Upper lobe of left lung (tissue), 6 donors: ENCODE measurements around the gene CDH11. TPM values are rescaled to one million over a fixed set of nuclear protein-coding genes. Genes with fewer than 3 reads are reported as not detected.

Source experiments
- ATAC-seq, 2 donors: fragments of 200-7000 bp; cut with Tn5 transposase; one replicate each; pipeline ENCODE4 v1.9.1; 2022; ENCODE audit warnings: mild to moderate bottlenecking in 2 of 2, moderate library complexity in 2 of 2; ENCODE audit not compliant: low FRiP score in 2 of 2
- DNase-seq, 2 donors: peaks; one replicate each; pipeline ENCODE4 v3.0.0-alpha.2; 2019 to 2020
- H3K27ac ChIP-seq, 4 donors: fragments of 200-600 bp; sonication (generic); one replicate each; pipeline ENCODE4 v1.5.1; 2016 to 2019
- H3K27me3 ChIP-seq, 4 donors: fragments of 200-600 bp; sonication (generic); one replicate each; pipeline ENCODE4 v1.5.1; 2017 to 2019
- H3K36me3 ChIP-seq, 4 donors: fragments of 200-600 bp; sonication (generic); one replicate each; pipeline ENCODE4 v1.5.1; 2016 to 2019
- H3K4me1 ChIP-seq, 4 donors: fragments of 200-600 bp; sonication (generic); one replicate each; pipeline ENCODE4 v1.5.1; 2018 to 2019
- H3K4me3 ChIP-seq, 4 donors: fragments of 200-600 bp; sonication (generic); one replicate each; pipeline ENCODE4 v1.5.1; 2017 to 2019; ENCODE audit warnings: mild to moderate bottlenecking in 2 of 4, moderate library complexity in 1 of 4
- H3K9me3 ChIP-seq, 4 donors: fragments of 200-600 bp; sonication (generic); one replicate each; pipeline ENCODE4 v1.5.1; 2018 to 2019
- EP300 ChIP-seq, 4 donors: sonication (generic); formaldehyde crosslinking; IDR thresholded peaks; one replicate each; pipeline ENCODE4 v1.5.1; 2017; ENCODE audit warnings: antibody characterized with exemption in 4 of 4, control low read depth in 2 of 4
- POLR2A ChIP-seq, 4 donors: fragments of 450-650 bp; IDR thresholded peaks; one replicate each; pipeline ENCODE4 v1.5.1; 2016 to 2017; ENCODE audit warnings: antibody characterized with exemption in 4 of 4, mild to moderate bottlenecking in 2 of 4
- POLR2AphosphoS5 ChIP-seq, 2 donors: sonication (generic); formaldehyde crosslinking; IDR thresholded peaks; one replicate each; pipeline ENCODE4 v1.5.1; 2017; ENCODE audit warnings: antibody characterized with exemption in 2 of 2
- WGBS, 2 donors: methylation state at CpG; one replicate each; pipeline ENCODE4 v1.1.5; 2017 to 2018; 5-methylcytosine and 5-hydroxymethylcytosine counted together
- total RNA-seq, 6 donors: library from RNA; depleted of rRNA in 4 of 6; stranded (reverse); fragments of >200 nt in 4 of 6; gene quantifications; one replicate each; pipeline versions ENCODE4 v1.1.0 to v1.2.1, GENCODE V29; 2016 to 2021
- TF ChIP-seq, protein P1 (sequence below), 6 experiments: fragments of 450-650 bp in 4 of 6; fragments of 200-600 bp in 2 of 6; sonication (generic) in 2 of 6; IDR thresholded peaks; one replicate each; pipeline ENCODE4 v1.5.1; 2016 to 2019; ENCODE audit warnings: antibody characterized with exemption in 6 of 6
- donor health status: DM: no; HTN: no; CAD: no; lungs with moderate emphysema.
- donor health status: DM: no; HTN: yes; CAD: no; lungs with severe emphysema.

Gene CDH11
- total RNA-seq, 6 donors from 2014 or later, result 20.9 to 164 (median 74.2) TPM

- WGBS, 2 donors, result 71 to 74% methylated on average over 5 of the region's 5 CpGs
- no peak for ATAC-seq
- no peaks in the 10 kb centered on the region for H3K36me3 ChIP-seq
- no peaks in the 10 kb centered on the region for H3K27me3 ChIP-seq
- no peak overlapping the region for H3K4me3 ChIP-seq
- TF ChIP-seq POLR2AphosphoS5 (IDR thresholded peaks at IDR 0.05) (no peak), POLR2A (IDR thresholded peaks at IDR 0.05) (no peak), EP300 (IDR thresholded peaks at IDR 0.05) (no peak)
- TF ChIP-seq, protein P1, sequence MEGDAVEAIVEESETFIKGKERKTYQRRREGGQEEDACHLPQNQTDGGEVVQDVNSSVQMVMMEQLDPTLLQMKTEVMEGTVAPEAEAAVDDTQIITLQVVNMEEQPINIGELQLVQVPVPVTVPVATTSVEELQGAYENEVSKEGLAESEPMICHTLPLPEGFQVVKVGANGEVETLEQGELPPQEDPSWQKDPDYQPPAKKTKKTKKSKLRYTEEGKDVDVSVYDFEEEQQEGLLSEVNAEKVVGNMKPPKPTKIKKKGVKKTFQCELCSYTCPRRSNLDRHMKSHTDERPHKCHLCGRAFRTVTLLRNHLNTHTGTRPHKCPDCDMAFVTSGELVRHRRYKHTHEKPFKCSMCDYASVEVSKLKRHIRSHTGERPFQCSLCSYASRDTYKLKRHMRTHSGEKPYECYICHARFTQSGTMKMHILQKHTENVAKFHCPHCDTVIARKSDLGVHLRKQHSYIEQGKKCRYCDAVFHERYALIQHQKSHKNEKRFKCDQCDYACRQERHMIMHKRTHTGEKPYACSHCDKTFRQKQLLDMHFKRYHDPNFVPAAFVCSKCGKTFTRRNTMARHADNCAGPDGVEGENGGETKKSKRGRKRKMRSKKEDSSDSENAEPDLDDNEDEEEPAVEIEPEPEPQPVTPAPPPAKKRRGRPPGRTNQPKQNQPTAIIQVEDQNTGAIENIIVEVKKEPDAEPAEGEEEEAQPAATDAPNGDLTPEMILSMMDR (IDR thresholded peaks at IDR 0.05), result no peak
- no peak for DNase-seq
- no peaks in the 10 kb centered on the region for H3K9me3 ChIP-seq
- no peaks in the 10 kb centered on the region for H3K4me1 ChIP-seq
- H3K27ac ChIP-seq, result no peak overlapping the region
Observed at GRCh38 chr16:65061935-65062518, 59.8 kb downstream of the CDH11 start.

- H3K27me3 ChIP-seq, result no peaks in the 10 kb centered on the region
- no peak for TF ChIP-seq POLR2AphosphoS5 (IDR thresholded peaks at IDR 0.05)
- TF ChIP-seq, protein P1 (IDR thresholded peaks at IDR 0.05), result no peak
- TF ChIP-seq POLR2A (IDR thresholded peaks at IDR 0.05), result no peak
- TF ChIP-seq EP300 (IDR thresholded peaks at IDR 0.05), result no peak
- ATAC-seq, result no peak
Observed at GRCh38 chr16:65061263-65061662, 60.6 kb downstream of the CDH11 start.

DNA sequence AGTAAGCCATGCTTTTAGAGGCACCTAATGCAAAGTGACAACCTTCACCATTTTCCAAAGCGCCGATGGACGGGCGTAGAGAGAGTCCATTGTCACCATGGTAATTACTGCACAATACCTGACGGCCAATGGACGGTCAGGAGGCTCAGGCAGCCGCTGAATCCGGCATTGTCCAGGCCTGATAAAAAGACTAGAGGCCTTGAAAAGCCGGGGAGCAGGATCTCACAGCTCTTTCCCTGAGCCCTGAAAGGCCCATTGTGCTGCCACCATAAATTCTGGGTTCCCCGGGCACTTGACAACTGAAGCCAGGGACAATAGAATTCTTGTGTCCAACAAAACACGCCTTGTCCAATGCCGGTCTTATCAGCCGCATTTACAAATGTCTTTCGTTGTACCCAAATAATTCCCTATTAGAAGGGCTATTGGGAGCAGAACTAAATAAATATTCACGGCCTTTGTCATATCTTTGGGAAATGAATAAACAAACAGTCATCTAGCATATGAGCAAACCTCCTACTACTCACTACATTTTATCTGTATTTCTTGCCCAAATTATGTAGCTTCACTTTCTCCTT lies 62.4 kb downstream of the CDH11 start:
- Histone ChIP-seq H3K4me3 (no peak overlapping the region), H3K27ac (no peak overlapping the region), H3K4me1 (no peaks in the 10 kb centered on the region), H3K9me3 (no peaks in the 10 kb centered on the region), H3K36me3 (no peaks in the 10 kb centered on the region), H3K27me3 (no peaks in the 10 kb centered on the region)
- 49 to 67% methylated on average over 15 of the region's 15 CpGs for WGBS, 2 donors
- DNase-seq (no peak), ATAC-seq (no peak)
- TF ChIP-seq, protein P1 (IDR thresholded peaks at IDR 0.05), result no peak
- TF ChIP-seq EP300 (IDR thresholded peaks at IDR 0.05), result no peak
- TF ChIP-seq POLR2AphosphoS5 (IDR thresholded peaks at IDR 0.05), result no peak
- TF ChIP-seq POLR2A (IDR thresholded peaks at IDR 0.05), result no peak

More at GRCh38 chr16:65061263-65061662, 60.6 kb downstream of the CDH11 start:
- Histone ChIP-seq H3K4me1 (no peaks in the 10 kb centered on the region), H3K4me3 (no peak overlapping the region), H3K27ac (no peak overlapping the region), H3K9me3 (no peaks in the 10 kb centered on the region), H3K36me3 (no peaks in the 10 kb centered on the region)
- no peak for DNase-seq
- 72 to 82% methylated on average over 3 of the region's 3 CpGs for WGBS, 2 donors

DNA sequence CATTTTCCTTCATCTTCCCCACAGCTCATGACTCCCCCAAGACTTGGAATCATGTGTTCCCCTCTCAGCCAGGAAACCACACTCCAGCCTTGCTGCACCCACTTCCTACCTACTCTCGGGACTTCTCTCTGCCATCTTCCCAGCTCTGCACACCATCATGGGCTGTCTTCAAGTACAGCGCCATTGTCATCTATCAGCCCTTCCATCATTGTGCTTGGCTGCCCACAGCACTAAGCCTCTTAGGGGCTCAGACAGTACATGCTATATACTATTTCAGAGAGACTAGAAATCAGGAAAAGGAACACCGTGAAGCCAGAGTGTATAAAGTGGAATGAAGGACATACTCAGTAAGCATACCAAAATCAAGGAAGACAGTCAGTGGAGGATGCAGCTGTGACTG lies 64.7 kb downstream of the CDH11 start:
- Histone ChIP-seq H3K36me3 (no peaks in the 10 kb centered on the region), H3K4me3 (no peak overlapping the region), H3K4me1 (no peaks in the 10 kb centered on the region), H3K27ac (no peak overlapping the region), H3K27me3 (no peaks in the 10 kb centered on the region), H3K9me3 (no peaks in the 10 kb centered on the region)
- DNase-seq, result no peak
- no peak for TF ChIP-seq POLR2A (IDR thresholded peaks at IDR 0.05)
- TF ChIP-seq, protein P1 (IDR thresholded peaks at IDR 0.05), result no peak
- no peak for TF ChIP-seq EP300 (IDR thresholded peaks at IDR 0.05)
- WGBS, 2 donors, result 75 to 79% methylated on average over 3 of the region's 3 CpGs
- ATAC-seq, result peak in 1 of 2 donors; percentile 57

DNA sequence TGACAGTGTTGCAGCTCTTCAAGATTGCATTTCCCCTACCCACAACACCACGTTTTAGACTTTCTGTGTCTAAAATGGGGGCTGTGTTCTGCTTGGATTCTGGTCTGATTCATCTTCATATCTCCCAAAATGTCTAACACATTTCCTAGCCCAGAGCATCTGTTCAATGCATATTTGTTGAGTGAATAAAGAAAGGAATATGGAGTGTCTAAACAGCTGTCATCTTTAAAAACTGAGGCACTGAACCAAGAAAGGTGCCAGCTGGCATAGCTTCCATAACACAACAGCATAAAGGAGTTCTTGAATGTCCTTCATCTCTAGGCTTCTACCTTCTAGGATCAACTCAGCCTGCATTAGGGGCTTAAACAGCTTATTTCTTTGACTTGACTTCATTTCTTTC lies 67.4 kb downstream of the CDH11 start:
- no peaks in the 10 kb centered on the region for H3K36me3 ChIP-seq
- WGBS, 2 donors, result 58 to 89% methylated on average over 1 of the region's 1 CpG
- no peaks in the 10 kb centered on the region for H3K9me3 ChIP-seq
- TF ChIP-seq POLR2A (IDR thresholded peaks at IDR 0.05) (no peak), POLR2AphosphoS5 (IDR thresholded peaks at IDR 0.05) (no peak), EP300 (IDR thresholded peaks at IDR 0.05) (no peak)
- TF ChIP-seq, protein P1 (IDR thresholded peaks at IDR 0.05), result no peak
- ATAC-seq (no peak), DNase-seq (no peak)
- H3K27ac ChIP-seq, result no peak overlapping the region
- H3K4me3 ChIP-seq, result no peak overlapping the region
- H3K27me3 ChIP-seq, result no peaks in the 10 kb centered on the region
- no peaks in the 10 kb centered on the region for H3K4me1 ChIP-seq
